GM21515 (cell line): Measurements from ENCODE around the gene PRIMPOL.
"Not testable (repeated sequence)": the region's sequence is repeated elsewhere in the genome, so short reads cannot be mapped to it uniquely, and the experiment has no call there.

Source experiments
- ATAC-seq: cut with Tn5 transposase; IDR thresholded peaks from one replicate; pipeline ENCODE4 v1.9.1; 2021; ENCODE audit not compliant: unreplicated experiment

The PRIMPOL gene, protein sequence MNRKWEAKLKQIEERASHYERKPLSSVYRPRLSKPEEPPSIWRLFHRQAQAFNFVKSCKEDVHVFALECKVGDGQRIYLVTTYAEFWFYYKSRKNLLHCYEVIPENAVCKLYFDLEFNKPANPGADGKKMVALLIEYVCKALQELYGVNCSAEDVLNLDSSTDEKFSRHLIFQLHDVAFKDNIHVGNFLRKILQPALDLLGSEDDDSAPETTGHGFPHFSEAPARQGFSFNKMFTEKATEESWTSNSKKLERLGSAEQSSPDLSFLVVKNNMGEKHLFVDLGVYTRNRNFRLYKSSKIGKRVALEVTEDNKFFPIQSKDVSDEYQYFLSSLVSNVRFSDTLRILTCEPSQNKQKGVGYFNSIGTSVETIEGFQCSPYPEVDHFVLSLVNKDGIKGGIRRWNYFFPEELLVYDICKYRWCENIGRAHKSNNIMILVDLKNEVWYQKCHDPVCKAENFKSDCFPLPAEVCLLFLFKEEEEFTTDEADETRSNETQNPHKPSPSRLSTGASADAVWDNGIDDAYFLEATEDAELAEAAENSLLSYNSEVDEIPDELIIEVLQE

DNA sequence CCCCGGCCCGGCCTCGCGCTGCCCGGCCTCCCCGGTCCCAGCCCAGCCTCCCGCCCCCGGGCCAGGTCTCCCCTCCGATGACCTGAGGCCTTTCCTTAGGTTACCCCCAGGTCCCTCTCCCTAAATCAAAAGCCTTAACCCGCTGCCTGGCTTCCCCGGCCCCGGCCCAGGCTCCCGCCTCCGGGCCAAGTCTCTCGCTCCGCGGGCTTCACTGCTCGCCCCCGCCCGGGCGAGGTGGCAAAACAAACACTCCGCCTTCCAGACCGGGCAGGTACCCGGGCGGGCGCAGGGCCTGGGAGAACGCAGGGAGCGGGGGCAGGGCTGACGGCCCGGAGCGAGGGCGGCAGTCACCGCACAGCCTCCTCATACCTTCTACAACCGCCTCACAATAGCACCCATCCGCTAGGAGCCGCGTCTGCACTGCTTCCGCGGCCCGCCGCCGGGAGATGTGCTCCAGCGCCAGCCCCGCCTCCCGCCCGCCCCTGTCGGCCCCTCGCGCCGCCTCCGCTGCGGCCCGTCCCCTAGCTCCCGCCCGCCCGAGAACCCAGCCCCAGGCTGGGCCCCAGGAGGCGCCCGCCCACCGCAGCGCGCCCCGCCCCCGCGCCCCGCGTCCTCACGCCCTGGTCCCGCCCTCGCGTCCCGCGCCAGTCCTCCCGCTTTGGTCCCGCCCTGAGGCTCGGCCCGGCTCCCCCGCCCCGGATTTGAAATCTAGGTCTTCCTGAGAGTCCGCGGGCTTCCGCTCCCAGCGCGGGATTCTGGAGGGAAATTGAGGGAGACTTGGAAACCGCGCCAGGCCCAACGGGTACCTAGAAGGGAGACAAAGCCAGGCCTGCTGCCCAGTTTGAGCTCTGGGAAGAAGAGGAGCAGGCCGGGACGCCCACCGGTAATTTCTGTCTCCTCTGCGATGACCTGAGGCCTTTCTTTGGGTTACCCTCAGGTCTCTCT, at the start of gene PRIMPOL, which contains the start of gene CASP3:
Gene PRIMPOL, plus strand, starts transcription at position 713 of the 945 bp plus-strand sequence. CDS start 7,403 bp downstream, outside the sequence.
Gene CASP3, minus strand, starts transcription at position 422 of the 945 bp plus-strand sequence. CDS start 10,994 bp downstream, outside the sequence.
- peak; percentile 84 for ATAC-seq

DNA sequence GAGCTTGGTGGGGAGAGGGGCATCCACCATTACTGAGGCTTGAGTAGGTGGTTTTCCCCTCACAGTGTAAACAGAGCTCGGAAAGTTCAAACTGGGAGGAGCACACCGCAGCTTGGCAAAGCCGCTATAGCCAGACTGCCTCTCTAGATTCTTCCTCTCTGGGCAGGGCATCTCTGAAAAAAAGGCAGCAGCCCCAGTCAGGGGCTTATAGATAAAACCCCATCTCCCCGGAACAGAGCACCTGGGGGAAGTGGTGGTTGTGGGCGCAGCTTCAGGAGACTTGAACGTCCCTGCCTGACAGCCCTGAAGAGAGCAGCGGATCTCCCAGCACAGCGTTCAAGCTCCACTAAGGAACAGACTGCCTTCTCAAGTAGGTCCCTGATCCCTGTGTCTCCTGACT, 48.6 kb upstream of the PRIMPOL start:
- ATAC-seq = not testable (repeated sequence)

DNA sequence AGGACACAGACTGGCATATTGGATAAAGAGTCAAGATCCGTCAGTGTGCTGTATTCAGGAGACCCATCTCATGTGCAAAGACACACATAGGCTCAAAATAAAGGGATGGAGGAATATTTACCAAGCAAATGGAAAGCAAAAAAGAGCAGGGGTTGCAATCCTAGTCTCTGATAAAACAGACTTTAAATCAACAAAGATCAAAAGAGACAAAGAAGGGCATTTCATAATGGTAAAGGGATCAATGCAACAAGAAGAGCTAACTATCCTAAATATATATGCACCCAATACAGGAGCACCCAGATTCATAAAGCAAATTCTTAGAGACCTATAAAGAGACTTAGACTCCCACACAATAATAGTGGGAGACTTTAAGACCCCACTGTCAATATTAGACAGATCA, 46.7 kb upstream of the PRIMPOL start:
- ATAC-seq = not testable (repeated sequence)

DNA sequence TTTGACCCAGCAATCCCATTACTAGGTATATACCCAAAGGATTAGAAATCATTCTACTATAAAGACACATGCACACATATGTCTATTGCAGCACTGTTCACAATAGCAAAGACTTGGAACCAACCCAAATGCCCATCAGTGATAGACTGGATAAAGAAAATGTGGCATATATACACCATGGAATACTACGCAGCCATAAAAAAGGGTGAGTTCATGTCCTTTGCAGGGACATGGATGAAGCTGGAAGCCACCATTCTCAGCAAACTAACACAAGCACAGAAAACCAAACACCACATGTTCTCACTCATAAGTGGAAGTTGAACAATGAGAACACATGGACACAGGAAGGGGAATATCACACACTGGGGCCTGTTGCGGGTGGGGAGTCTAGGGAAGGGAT, 42.1 kb upstream of the PRIMPOL start:
- not testable (repeated sequence) for ATAC-seq

DNA sequence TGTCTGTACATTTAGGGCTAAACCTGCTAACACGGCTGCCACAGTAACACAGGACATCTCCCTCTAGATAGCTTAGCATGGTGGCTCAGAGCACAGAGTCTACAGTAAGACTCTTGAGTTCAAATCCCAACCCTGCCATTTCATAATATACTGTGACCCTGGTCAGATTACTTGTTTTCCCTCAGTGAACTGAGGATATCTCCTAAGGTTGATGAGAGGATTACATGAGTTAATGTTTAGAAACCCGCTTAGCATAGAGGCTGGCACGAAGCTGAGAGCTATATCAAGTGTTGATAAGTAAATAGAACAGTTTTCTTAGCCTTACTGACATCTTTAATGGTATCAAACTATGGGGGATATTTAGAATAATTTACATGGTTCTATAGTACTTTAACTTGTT, 37.5 kb upstream of the PRIMPOL start:
- ATAC-seq = no peak

DNA sequence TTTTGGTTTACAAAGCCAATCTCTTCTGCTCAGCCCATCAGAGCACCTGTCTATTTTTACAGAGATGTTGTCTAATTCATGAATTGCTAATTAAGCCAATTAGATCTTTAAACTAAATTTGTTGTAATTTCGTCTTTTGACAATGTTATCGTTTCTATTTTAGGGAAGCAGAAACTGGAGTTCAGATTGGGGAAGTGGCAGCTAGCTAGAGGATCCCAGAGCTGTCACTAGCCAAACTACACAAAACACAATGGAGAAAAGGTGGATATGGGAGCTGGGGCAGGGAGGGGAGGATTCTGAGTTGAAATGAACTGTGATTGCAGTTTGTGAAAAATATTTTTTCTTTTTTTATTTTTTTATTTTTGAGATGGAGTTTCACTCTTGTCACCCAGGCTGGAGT, 36.1 kb upstream of the PRIMPOL start:
- no peak for ATAC-seq

DNA sequence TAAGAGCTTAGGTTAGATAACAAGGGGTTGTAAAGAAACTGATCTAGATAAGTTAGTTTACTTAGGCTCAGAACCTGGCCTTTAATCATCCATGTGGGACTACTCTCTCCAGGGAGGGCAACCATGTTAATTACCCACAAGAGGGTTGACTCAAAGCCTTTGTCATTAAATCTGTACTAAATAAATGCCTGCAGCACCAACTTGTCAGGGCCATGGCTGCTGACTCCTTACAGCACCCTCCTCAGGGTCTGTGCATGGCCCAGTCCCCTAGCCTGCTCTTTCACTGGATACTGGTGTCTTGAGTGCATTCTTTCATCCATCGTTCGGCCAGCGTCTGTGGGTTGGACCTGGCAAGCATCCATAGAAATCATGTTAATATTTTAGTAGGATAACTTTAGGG, 35.0 kb upstream of the PRIMPOL start:
- no peak for ATAC-seq

DNA sequence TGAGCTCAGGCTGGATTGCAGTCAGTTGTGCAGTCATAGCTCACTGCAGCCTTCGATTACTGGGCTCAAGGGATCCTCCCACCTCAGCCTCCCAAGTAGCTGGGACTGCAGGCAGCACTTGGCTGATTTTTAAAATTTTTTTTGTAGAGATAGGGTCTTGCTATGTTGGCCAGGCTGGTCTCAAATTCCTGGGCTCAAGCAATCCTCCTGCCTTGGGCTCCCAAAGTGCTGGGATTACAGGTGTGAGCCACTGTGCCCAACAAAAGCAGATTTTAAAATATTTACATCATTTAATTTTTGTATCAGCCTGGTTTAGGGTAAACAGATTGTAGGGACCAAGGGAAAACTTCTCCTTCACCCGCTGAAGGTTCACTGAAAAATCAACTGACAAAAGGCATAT, 33.4 kb upstream of the PRIMPOL start:
- ATAC-seq = not testable (repeated sequence)

DNA sequence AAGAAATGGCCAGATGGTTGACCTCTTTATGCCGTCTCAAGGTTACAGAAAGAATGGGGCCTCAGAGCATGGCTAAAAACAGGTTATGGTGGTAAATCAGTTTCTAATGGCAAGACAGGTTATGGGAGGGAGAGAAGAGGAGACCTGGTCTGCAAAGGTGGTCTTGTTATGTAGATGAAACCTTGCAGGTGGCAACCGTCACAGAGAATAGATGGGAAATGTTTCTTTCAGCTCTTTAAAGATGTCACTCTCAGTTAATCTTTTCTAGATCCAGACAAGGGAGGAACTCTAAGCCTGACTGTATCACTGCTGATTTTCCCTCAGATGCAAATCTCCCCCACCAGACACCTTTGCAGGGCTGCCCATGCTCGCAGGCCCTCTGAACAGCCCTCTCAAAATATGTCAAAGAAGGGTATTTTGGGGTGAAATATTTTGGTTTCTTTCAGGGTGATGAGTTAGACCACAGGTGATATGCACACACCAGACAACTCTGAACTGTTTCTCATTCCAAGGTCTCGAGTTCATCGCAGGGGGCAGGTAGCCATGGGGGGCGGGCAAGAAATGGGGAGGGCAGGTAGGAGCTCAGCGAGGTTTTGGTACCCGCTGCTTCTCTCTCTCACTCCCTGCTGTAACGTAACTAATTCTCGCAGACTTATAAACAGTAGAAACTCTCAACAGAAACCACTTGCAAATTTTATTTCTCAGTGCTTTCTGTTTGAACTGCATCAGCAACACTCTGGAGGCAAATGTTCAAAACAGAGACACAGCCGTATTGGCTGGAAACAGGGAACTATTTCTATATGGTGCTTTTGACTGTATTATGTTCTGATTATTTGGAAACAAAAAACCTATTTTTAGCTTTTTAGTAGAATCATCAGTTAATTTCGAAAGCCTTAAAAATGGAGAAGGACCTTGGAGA, 32.6 kb upstream of the PRIMPOL start:
- peak; percentile 84 for ATAC-seq

DNA sequence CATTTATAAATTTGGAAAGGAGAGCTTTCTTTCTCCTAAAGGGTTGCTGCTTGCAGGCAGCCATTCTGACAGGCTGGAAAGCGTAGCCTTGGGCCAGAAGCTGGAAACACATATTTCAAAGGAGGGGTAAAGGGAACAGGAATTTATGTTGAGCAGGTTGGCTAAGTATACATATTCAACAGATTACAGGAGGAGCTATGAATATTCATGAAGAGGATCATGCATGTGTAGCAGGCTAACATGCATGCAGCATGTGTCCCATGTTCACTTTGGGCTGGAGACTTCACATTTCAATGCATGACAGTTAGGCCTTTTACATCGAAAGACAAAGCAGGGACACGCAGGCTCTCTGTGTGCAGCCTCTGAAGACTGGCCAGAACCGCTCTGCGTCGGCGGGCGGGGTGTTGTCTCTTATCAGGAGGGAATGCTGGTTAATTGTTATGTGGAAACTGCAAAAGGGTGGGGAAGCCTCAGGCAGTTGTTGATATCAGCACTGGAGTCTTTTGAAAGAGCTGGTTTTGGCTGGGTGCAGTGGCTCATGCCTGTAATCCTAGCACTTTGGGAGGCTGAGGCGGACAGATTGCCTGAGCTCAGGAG, 31.8 kb upstream of the PRIMPOL start:
- ATAC-seq = no peak

DNA sequence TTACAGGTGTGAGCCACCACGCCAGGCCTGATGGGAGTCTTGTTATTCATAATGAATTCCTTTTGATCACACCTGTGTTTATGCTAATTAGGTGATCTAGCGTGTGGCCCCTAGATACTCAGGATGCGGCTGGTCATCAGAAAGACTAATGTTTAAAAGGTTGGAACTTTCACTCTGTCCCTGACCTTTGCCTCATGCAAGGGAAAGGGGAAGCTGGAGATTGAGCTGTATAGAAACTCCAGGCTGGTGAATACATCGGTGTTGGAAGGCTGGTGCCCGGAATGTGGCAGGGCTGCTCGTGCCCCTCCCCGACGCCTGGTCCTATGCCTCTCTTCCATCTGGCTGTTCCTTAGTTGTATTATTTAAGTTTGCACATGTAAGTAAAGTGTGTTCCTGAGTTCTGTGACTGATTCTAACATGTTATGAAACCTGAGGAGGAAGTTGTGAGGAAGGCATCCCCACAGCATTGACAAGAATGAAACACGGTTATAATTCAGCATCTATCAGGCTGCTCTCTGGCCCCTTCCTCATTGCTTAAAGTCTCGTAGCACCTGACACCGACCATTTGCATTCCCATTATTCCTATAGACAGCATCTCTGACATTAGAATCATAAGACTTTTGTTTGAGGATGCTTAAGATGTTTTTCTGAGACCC, 29.2 kb upstream of the PRIMPOL start:
- ATAC-seq = no peak

DNA sequence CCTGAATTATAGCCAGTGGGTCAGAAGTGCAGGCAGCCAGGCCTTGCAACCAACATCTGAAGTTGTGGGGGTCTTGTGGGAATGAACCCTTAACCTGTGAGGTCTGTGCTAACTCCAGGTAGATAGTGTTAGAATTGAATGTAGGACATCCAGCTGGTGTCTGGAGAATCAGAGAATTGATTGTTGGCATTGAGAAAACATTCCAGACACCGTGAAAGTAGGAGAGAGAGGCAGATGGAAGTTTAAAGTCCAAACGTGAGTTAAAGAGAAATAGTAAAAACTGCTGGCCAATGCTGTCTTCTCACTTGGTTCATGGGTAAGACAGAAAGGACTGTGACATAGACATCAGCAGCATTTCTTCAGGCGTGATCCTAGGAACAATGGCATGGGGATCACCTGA, 28.0 kb upstream of the PRIMPOL start:
- no peak for ATAC-seq

DNA sequence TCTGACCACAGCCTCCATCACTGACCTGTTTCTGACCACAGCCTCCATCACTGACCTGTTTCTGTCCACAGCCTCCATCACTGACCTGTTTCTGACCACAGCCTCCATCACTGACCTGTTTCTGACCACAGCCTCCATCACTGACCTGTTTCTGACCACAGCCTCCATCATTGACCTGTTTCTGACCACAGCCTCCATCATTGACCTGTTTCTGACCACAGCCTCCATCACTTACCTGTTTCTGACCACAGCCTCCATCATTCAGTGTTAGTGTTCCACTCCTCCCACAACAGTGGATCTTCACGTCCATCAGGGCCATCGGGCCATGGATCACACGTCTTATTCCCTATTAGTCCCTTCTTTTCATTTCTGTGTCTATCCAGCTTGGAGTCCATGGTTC, 25.0 kb upstream of the PRIMPOL start:
- not testable (repeated sequence) for ATAC-seq

DNA sequence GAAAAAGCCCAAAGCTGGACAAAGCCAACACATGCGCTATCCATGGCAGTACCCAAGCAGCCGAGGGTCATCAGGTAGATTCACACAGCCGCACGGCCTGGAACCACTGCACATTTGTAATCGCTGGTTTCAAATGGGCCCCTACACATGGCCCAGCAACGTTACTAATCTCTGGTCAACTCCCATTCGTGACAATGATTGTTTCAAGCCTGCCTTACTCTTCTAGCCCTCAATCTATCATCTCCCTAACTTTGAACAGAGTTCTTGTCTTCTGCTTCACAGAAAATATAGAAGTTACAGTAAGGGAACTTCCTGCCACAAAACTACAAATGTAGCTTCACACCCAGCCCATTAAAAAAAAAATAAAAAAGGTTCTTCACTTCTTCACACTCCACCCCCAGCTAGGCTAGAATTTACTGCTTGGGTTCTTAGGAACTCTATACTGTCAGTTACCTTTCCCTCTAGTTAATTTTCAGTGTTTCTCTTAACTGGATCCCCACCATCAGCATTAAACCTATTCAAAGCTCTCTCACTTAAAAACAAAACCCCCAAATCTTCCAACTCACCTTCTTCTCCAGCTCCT, 24.5 kb upstream of the PRIMPOL start:
- ATAC-seq = no peak

DNA sequence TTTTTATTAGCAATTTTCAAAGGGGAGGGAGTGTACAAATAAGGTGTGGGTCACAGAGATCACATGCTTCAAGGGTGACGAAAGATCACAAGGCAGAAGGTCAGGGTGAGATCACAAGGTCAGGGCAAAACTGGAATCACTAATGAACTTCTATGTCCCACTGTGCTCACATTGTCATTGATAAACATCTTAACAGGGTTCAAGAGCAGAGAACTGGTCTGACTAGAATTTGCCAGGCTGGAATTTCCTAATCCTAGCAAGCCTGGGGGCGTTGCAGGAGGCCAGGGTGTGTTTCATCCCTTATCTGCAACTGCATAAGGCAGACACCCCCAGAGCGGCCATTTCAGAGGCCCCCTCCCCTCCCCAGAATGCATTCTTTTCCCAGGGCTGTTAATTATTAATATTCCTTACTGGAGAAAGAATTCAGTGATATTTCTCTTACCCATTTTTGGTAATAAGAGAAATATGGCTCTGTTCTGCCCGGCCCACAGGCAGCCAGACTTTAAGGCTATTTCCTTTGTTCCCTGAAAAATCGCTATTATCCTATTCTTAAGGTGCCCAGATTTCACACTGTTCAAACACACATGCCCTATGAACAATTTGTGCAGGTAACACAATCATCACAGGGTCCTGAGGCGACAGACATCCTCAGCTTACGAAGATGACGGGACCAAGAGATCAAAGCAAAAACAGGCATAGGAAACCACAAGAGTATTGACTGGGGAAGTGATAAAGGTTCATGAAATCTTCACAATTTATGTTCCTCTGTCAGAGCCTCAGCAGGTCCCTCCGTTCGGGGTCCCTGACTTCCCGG, 23.5 kb upstream of the PRIMPOL start:
- not testable (repeated sequence) for ATAC-seq

DNA sequence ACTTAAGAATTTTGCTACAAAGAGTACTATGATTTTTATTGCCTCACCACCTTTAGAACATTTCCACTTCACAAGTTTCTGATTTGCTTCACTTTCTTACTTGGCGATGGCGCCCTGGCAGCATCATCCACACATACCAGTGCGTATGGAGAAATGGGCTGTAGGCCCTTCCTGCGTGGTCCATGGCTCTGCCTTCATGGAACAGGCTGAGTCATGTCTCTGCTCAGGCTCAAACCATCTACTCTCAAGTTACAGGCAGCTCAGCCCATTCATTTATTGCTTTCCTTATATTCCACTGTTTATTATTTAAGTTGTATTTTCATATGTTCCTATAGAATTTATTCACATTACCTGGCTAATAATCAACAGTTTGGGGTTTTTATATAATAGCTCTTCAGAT, 21.4 kb upstream of the PRIMPOL start:
- no peak for ATAC-seq

DNA sequence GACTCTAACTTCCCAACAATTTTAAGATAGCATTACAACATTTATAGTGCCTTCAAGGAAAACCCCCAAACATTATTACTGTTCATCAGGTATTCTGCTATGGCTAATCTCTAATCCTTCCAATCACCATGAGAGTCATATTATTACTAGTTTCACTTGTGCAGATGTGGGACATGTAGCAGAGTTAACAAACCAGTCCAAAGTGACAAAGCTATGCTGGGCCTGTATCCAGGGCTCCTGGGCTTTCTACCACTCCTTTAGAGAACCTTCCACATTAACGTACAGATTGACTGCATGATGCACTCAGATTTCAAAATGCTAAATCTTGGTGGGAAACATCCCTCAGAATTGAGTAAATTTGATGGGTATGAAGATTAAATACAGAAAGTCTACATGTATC, 16.7 kb upstream of the PRIMPOL start:
- no peak for ATAC-seq

DNA sequence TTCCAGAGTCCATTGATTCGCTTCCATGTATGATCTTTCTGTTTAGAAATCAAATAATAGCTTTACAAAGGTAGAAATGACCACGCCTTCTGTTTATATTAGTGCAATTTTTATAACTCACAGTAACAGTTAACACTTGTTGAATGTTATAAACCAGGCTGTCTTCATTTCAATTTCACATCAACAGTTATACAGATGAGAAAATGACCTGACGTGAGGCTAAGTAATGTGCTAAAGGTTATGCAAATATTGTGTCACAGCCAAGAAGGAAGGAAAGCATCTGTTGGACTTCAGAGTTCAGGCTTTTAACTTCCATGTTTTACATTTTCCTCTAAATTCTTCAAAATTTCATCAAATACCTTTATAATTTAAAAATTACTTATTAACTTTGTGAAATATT, 14.2 kb upstream of the PRIMPOL start:
- no peak for ATAC-seq
